ENCODE measurements around the gene UBR4.

Gene UBR4

GRCh38 chr1:19078536-19078935, 131.5 kb downstream of the UBR4 start:
- TF ChIP-seq CTCF (conservative IDR thresholded peaks at IDR 0.05; ENCODE audit: low read depth, low read length) = peak; percentile 42
- peak; percentile 81 for DNase-seq (ENCODE audit: low read depth)
- no peak overlapping the region for H3K4me3 ChIP-seq (ENCODE audit: low read length)

GRCh38 chr1:19076841-19077616, 133.0 kb downstream of the UBR4 start:
- no peak for DNase-seq (ENCODE audit: low read depth)
- H3K4me3 ChIP-seq (ENCODE audit: low read length) = no peak overlapping the region
- TF ChIP-seq CTCF (conservative IDR thresholded peaks at IDR 0.05; ENCODE audit: low read depth, low read length) = no peak

- H3K4me3 ChIP-seq (ENCODE audit: low read length) = no peak overlapping the region
- no peak for DNase-seq (ENCODE audit: low read depth)
Measured at GRCh38 chr1:19074902-19075721, 135.0 kb downstream of the UBR4 start.

GRCh38 chr1:19074361-19074901, 135.6 kb downstream of the UBR4 start:
- no peak for DNase-seq (ENCODE audit: low read depth)
- no peak for TF ChIP-seq CTCF (conservative IDR thresholded peaks at IDR 0.05; ENCODE audit: low read depth, low read length)
- H3K4me3 ChIP-seq (ENCODE audit: low read length) = no peak overlapping the region

More at GRCh38 chr1:19074902-19075721, 135.0 kb downstream of the UBR4 start:
- TF ChIP-seq CTCF (conservative IDR thresholded peaks at IDR 0.05; ENCODE audit: low read depth, low read length) = no peak

- DNase-seq (ENCODE audit: low read depth) = no peak
- TF ChIP-seq CTCF (conservative IDR thresholded peaks at IDR 0.05; ENCODE audit: low read depth, low read length) = no peak
- H3K4me3 ChIP-seq (ENCODE audit: low read length) = no peak overlapping the region
Measured at GRCh38 chr1:19073311-19074186, 136.5 kb downstream of the UBR4 start.

GRCh38 chr1:19072285-19072981, 137.6 kb downstream of the UBR4 start:
- no peak for TF ChIP-seq CTCF (conservative IDR thresholded peaks at IDR 0.05; ENCODE audit: low read depth, low read length)
- DNase-seq (ENCODE audit: low read depth) = no peak
- no peak overlapping the region for H3K4me3 ChIP-seq (ENCODE audit: low read length)

Data from retinal pigment epithelial cell (primary cell).